Activated CD4-positive, alpha-beta memory T cell treated with anti-CD3 and anti-CD28 coated beads, Interleukin-2, amount 10 ng/mL, durations not matched to agents 7 days and 5 days (primary cell): ENCODE data around the gene RGS7. TPM values are rescaled to one million over a fixed set of nuclear protein-coding genes. Genes with fewer than 3 reads are reported as not detected.
A peak's percentile ranks its signal among the peaks of the same experiment; 100 is the strongest.

Experiments
- CTCF ChIA-PET: fragments of 350-600 bp; sonication (Branson Sonifier 250); formaldehyde crosslinking; loops from one replicate; lab custom pipeline; 2021; ENCODE audit warnings: antibody characterized with exemption, inconsistent platforms; lab: Charles Lee
- POLR2A ChIA-PET: fragments of 350-600 bp; sonication (Branson Sonifier 250); formaldehyde crosslinking; loops from one replicate; lab custom pipeline; 2021; ENCODE audit warnings: antibody characterized with exemption; lab: Charles Lee
- DNase-seq: peaks from one replicate; pipeline ENCODE4 v3.0.0-alpha.2; 2020
- H3K27ac Mint-ChIP-seq: one replicate; pipeline ENCODE4 v1.8.0; 2021; ENCODE audit warnings: mild to moderate bottlenecking, mixed read lengths
- H3K27me3 Mint-ChIP-seq: one replicate; pipeline ENCODE4 v1.8.0; 2021; ENCODE audit warnings: mixed read lengths
- H3K36me3 Mint-ChIP-seq: one replicate; pipeline ENCODE4 v1.8.0; 2021; ENCODE audit warnings: low read depth, mixed read lengths
- H3K4me1 Mint-ChIP-seq: one replicate; pipeline ENCODE4 v1.8.0; 2021; ENCODE audit warnings: mixed read lengths
- H3K4me3 Mint-ChIP-seq: one replicate; pipeline ENCODE4 v1.8.0; 2021; ENCODE audit warnings: mild to moderate bottlenecking, mixed read lengths
- H3K9me3 Mint-ChIP-seq: one replicate; pipeline ENCODE4 v1.8.0; 2021; ENCODE audit warnings: mixed read lengths
- total RNA-seq, 2 experiments: library from RNA; stranded (reverse); gene quantifications; one replicate each; pipeline ENCODE4 v1.2.3, GENCODE V29; 2021

RGS7 gene
- total RNA-seq, 2 experiments from 2014 or later = not detected

- H3K9me3 Mint-ChIP-seq = no peaks in the 10 kb centered on the region
- no peak overlapping the region for H3K27ac Mint-ChIP-seq
- peak; percentile 17 for DNase-seq
- no peak overlapping the region for H3K4me3 Mint-ChIP-seq
- peaks cover 8% of the 10 kb centered on the region for H3K4me1 Mint-ChIP-seq
- ChIA-PET CTCF (interaction anchor here (1.5 kb wide), 1 partner anchor 215 kb away, joined by 4 read pairs; no protein-coding TSS in a partner anchor), POLR2A (no interaction called here)
- H3K36me3 Mint-ChIP-seq = no peaks in the 10 kb centered on the region
- no peaks in the 10 kb centered on the region for H3K27me3 Mint-ChIP-seq
These were observed 409.4 kb downstream of the RGS7 start for GRCh38 chr1:240947438-240948224.

GRCh38 chr1:240946926-240947325, 410.1 kb downstream of the RGS7 start:
- Mint-ChIP-seq H3K4me3 (no peak overlapping the region), H3K36me3 (no peaks in the 10 kb centered on the region), H3K27ac (no peak overlapping the region), H3K27me3 (no peaks in the 10 kb centered on the region), H3K4me1 (peaks cover 8% of the 10 kb centered on the region), H3K9me3 (no peaks in the 10 kb centered on the region)
- ChIA-PET POLR2A (no interaction called here), CTCF (interaction anchor here (1.5 kb wide), 1 partner anchor 215 kb away, joined by 4 read pairs; no protein-coding TSS in a partner anchor)
- DNase-seq = no peak

- POLR2A ChIA-PET = no interaction called here
- H3K4me1 Mint-ChIP-seq = peaks cover 8% of the 10 kb centered on the region
- H3K27ac Mint-ChIP-seq = no peak overlapping the region
- H3K27me3 Mint-ChIP-seq = no peaks in the 10 kb centered on the region
- no peaks in the 10 kb centered on the region for H3K9me3 Mint-ChIP-seq
- CTCF ChIA-PET = no interaction called here
- H3K4me3 Mint-ChIP-seq = no peak overlapping the region
- DNase-seq = no peak
- H3K36me3 Mint-ChIP-seq = no peaks in the 10 kb centered on the region
These were observed 414.1 kb downstream of the RGS7 start for GRCh38 chr1:240942901-240943300.

GRCh38 chr1:240941701-240942370, 415.2 kb downstream of the RGS7 start:
- POLR2A ChIA-PET = no interaction called here
- DNase-seq = no peak
- CTCF ChIA-PET = interaction anchor here (1.0 kb wide), 1 partner anchor 752 kb away, joined by 3 read pairs; no protein-coding TSS in a partner anchor
- Mint-ChIP-seq H3K4me1 (no peaks in the 10 kb centered on the region), H3K27me3 (no peaks in the 10 kb centered on the region), H3K4me3 (no peak overlapping the region), H3K27ac (no peak overlapping the region), H3K36me3 (no peaks in the 10 kb centered on the region), H3K9me3 (peaks cover 7% of the 10 kb centered on the region)

- CTCF ChIA-PET = no interaction called here
These were observed 419.9 kb downstream of the RGS7 start for GRCh38 chr1:240936911-240937668.

GRCh38 chr1:240935920-240936319, 421.1 kb downstream of the RGS7 start:
- CTCF ChIA-PET = no interaction called here
- Mint-ChIP-seq H3K9me3 (peaks cover 13% of the 10 kb centered on the region), H3K27ac (no peak overlapping the region), H3K27me3 (no peaks in the 10 kb centered on the region), H3K4me3 (no peak overlapping the region), H3K4me1 (no peaks in the 10 kb centered on the region), H3K36me3 (no peaks in the 10 kb centered on the region)
- no peak for DNase-seq
- POLR2A ChIA-PET = no interaction called here

More at GRCh38 chr1:240936911-240937668, 419.9 kb downstream of the RGS7 start:
- Mint-ChIP-seq H3K4me3 (no peak overlapping the region), H3K9me3 (peaks cover 10% of the 10 kb centered on the region), H3K27ac (no peak overlapping the region), H3K36me3 (no peaks in the 10 kb centered on the region), H3K4me1 (no peaks in the 10 kb centered on the region), H3K27me3 (no peaks in the 10 kb centered on the region)
- POLR2A ChIA-PET = no interaction called here
- no peak for DNase-seq

- peaks cover 20% of the 10 kb centered on the region for H3K9me3 Mint-ChIP-seq
- H3K27me3 Mint-ChIP-seq = no peaks in the 10 kb centered on the region
- H3K4me1 Mint-ChIP-seq = no peaks in the 10 kb centered on the region
- no peaks in the 10 kb centered on the region for H3K36me3 Mint-ChIP-seq
- POLR2A ChIA-PET = no interaction called here
- DNase-seq = no peak
- H3K4me3 Mint-ChIP-seq = no peak overlapping the region
- no peak overlapping the region for H3K27ac Mint-ChIP-seq
- CTCF ChIA-PET = no interaction called here
These were observed 426.0 kb downstream of the RGS7 start for GRCh38 chr1:240931031-240931430.

GRCh38 chr1:240928265-240928664, 428.7 kb downstream of the RGS7 start:
- no peak for DNase-seq
- H3K9me3 Mint-ChIP-seq = peaks cover 25% of the 10 kb centered on the region
- no peaks in the 10 kb centered on the region for H3K36me3 Mint-ChIP-seq
- no peak overlapping the region for H3K27ac Mint-ChIP-seq
- H3K4me3 Mint-ChIP-seq = no peak overlapping the region
- POLR2A ChIA-PET = no interaction called here
- CTCF ChIA-PET = no interaction called here
- H3K4me1 Mint-ChIP-seq = no peaks in the 10 kb centered on the region
- no peaks in the 10 kb centered on the region for H3K27me3 Mint-ChIP-seq

GRCh38 chr1:240927821-240928220, 429.2 kb downstream of the RGS7 start:
- H3K4me1 Mint-ChIP-seq = no peaks in the 10 kb centered on the region
- no peaks in the 10 kb centered on the region for H3K36me3 Mint-ChIP-seq
- no peak for DNase-seq
- CTCF ChIA-PET = no interaction called here
- POLR2A ChIA-PET = no interaction called here
- no peak overlapping the region for H3K27ac Mint-ChIP-seq
- H3K27me3 Mint-ChIP-seq = no peaks in the 10 kb centered on the region
- peaks cover 25% of the 10 kb centered on the region for H3K9me3 Mint-ChIP-seq
- no peak overlapping the region for H3K4me3 Mint-ChIP-seq

- ChIA-PET CTCF (no interaction called here), POLR2A (no interaction called here)
- Mint-ChIP-seq H3K9me3 (peaks cover 23% of the 10 kb centered on the region), H3K36me3 (no peaks in the 10 kb centered on the region), H3K4me1 (no peaks in the 10 kb centered on the region), H3K27ac (no peak overlapping the region), H3K4me3 (no peak overlapping the region), H3K27me3 (no peaks in the 10 kb centered on the region)
- no peak for DNase-seq
These were observed 431.7 kb downstream of the RGS7 start for GRCh38 chr1:240925273-240925672.

GRCh38 chr1:240917976-240918375, 439.0 kb downstream of the RGS7 start:
- POLR2A ChIA-PET = no interaction called here
- no peaks in the 10 kb centered on the region for H3K4me1 Mint-ChIP-seq
- no peak for DNase-seq
- H3K27ac Mint-ChIP-seq = no peak overlapping the region
- H3K4me3 Mint-ChIP-seq = no peak overlapping the region
- CTCF ChIA-PET = no interaction called here
- peaks cover 7% of the 10 kb centered on the region for H3K9me3 Mint-ChIP-seq
- H3K27me3 Mint-ChIP-seq = no peaks in the 10 kb centered on the region
- no peaks in the 10 kb centered on the region for H3K36me3 Mint-ChIP-seq

- no peaks in the 10 kb centered on the region for H3K36me3 Mint-ChIP-seq
- ChIA-PET CTCF (no interaction called here), POLR2A (no interaction called here)
- H3K27me3 Mint-ChIP-seq = no peaks in the 10 kb centered on the region
- no peaks in the 10 kb centered on the region for H3K4me1 Mint-ChIP-seq
- H3K27ac Mint-ChIP-seq = no peak overlapping the region
- no peak overlapping the region for H3K4me3 Mint-ChIP-seq
- DNase-seq = no peak
- peaks cover 4% of the 10 kb centered on the region for H3K9me3 Mint-ChIP-seq
These were observed 442.5 kb downstream of the RGS7 start for GRCh38 chr1:240914506-240914905.

GRCh38 chr1:240912821-240913220, 444.2 kb downstream of the RGS7 start:
- Mint-ChIP-seq H3K9me3 (peaks cover 3% of the 10 kb centered on the region), H3K27ac (no peak overlapping the region), H3K4me1 (no peaks in the 10 kb centered on the region), H3K27me3 (no peaks in the 10 kb centered on the region), H3K4me3 (no peak overlapping the region), H3K36me3 (no peaks in the 10 kb centered on the region)
- ChIA-PET CTCF (no interaction called here), POLR2A (no interaction called here)
- DNase-seq = no peak
